GM12872 (cell line): Measurements from ENCODE around the gene JAKMIP2.

ENCODE experiments used
- CTCF ChIP-seq: IDR thresholded peaks from 3 replicates; pipeline ENCODE4 v1.5.1; 2011; ENCODE audit warnings: low read depth, mild to moderate bottlenecking, low read length, moderate library complexity; ENCODE audit not compliant: insufficient read depth

The JAKMIP2 gene

DNA sequence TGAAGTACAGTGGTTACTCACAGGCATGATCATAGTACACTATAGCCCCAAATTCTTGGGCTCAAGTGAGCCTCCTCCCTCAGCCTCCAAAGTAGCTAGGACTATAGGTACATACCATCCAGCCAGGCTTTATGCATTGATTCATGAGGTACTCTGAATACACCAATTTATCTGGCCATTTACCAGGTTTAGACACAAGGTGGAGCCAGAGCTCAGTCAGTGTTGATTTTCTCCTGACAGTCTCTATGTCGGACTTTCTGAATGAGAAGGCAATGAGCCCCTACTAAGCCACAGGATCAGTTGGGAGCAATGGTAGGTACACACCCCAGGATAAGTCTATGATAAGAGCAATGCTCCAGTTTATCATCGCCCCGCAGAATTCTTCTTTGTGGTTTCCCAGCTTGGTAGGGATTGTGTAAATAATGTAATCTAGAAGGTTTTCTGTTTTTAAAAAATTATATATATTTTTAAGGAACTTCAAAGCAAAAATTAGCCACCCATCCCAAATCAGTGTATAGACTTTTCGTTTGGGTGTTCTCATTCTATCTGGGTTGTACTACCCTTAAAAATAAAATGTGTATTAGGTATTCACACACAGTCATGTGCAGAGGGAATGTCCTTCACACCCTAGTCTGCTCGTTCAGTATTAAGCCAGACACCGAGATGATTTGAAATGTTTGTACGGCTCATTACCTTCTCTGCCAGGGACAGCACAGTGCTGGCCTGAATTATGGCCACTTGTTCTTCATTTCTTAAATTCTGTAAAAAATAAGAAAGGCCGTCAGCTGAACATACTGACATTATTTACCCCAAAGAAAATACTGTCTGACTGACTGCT is 154.3 kb downstream of the JAKMIP2 start:
- TF ChIP-seq CTCF = peak; percentile 78

DNA sequence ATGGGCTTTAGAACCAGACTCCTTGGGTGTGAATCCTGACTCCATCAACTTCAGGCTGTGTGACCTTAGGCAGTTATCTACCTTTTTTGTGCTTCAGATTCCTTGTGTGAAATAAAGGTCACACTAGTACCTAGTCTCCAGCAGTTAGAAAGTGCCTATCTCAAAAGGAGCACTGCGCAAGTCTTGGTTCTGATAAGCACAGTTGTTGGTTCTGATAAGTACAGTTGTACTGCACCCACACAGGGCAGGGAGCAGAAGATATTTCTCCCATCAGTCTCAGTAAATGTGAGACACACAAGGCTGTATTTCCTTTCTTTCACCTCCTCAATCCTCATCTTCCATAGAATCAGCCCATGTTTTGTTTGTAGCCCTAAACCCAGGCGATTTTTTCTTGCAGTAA is 156.1 kb downstream of the JAKMIP2 start:
- TF ChIP-seq CTCF = no peak

DNA sequence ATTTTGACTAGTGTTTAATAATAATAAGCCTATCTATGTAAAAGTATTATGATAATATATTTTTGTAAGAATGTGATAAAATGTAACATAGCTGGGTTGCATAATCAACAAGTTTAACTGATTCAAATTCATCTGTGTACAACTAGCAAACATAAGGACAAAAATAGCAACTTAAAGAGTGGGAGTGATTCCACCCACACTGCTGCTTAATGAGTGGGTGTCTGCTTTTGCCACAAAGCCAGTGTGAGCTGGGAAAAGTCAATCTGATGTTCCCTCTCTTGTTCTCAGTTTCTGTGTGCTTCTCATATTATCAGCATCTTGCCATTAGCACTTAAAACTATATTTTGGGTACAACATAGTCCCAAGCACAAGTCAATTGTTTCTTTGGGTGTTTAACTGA is 161.5 kb downstream of the JAKMIP2 start:
- TF ChIP-seq CTCF = no peak

DNA sequence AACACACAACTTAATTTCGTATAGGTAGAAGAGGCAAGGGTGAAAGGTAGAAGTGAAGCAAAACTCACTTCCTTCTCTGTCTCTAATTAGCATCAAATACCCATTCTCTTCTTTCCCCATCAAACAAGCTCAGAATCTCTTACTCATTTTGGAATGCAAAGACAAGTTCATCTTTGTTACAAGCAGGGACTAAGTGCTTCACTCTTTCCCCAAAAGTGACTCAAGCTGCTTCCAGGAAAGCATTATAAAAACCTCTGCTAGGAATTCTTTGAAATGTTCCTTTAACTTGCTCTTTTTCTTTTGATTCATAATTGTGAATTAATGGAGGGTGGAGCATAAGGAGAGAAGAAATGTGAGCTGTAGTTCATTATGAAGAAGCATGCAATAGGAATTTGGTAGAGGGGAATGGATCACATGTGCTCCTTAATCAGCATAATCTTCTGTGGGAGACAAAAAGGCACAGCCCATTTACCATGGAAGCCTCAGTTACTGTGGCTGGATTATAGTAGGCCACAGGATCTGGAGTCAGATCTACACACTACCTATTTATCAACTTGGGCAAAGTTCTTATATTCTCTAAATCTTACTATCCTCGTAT is 163.1 kb downstream of the JAKMIP2 start:
- no peak for TF ChIP-seq CTCF

DNA sequence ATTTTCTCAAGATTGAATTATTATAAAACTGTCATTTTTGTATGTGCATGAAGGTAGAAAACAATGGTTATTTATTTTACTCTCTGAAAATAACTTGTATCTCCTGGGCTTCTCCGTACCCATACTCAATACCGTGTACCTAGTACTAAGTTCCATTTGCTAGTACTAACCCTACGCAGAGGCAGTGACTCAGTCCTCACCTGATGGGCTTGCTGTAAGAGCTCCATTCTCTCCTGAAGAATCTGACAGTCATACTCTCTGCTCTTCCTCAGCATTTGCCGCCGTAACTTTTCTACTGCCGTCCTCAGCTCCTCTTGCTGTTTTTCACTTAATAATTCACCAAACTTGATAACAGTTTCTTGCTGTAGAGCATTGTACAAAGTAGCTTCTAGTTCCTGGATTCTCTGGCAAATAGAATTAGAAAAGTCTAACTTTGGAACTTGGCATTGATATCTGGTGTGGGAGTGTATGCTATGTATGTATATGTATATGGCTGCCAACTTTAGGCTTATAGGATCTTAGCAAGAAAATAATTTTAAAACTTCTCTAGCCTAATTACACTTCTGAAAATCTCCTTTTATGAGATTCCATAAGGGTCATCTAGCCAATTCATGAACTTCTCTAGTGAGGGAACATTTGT is 164.7 kb downstream of the JAKMIP2 start:
- no peak for TF ChIP-seq CTCF

GRCh38 chr5:147617191-147617606 is 165.3 kb downstream of the JAKMIP2 start:
- no peak for TF ChIP-seq CTCF

GRCh38 chr5:147616421-147616820 is 166.1 kb downstream of the JAKMIP2 start:
- no peak for TF ChIP-seq CTCF
